Measurements from ENCODE around the gene DHX30.

GRCh38 chr3:47780741-47781684 is 21.9 kb upstream of the DHX30 start:
- TF ChIP-seq POLR2AphosphoS5 (IDR thresholded peaks at IDR 0.05; ENCODE audit: low read depth, low read length) (no peak), CTCF (IDR thresholded peaks at IDR 0.05) (no peak), SIN3A (IDR thresholded peaks at IDR 0.05; ENCODE audit: borderline replicate concordance, insufficient read depth, low read depth, low read length) (peak; percentile 35; the same call in 1 of the 2 replicates), REST (IDR thresholded peaks at IDR 0.05; ENCODE audit: insufficient read depth in 1 of 2, low read depth in 2 of 2, low read length in 1 of 2) (no peak), TCF7L2 (IDR thresholded peaks at IDR 0.05; ENCODE audit: low read depth, low read length) (peak; percentile 83)
